Endodermal cell (in vitro differentiated cells): ENCODE data around the gene SLC26A2. TPM values are rescaled to one million over a fixed set of nuclear protein-coding genes. Genes with fewer than 3 reads are reported as not detected.

Source experiments
- DNase-seq: peaks from one replicate; pipeline ENCODE4 v3.0.0-alpha.2; 2017
- H3K27ac ChIP-seq: 2 replicates; pipeline ENCODE4 v1.5.1; 2013; ENCODE audit warnings: mild to moderate bottlenecking, low read depth, low read length, moderate library complexity
- H3K27me3 ChIP-seq: 2 replicates; pipeline ENCODE4 v1.6.1; 2013; ENCODE audit warnings: mild to moderate bottlenecking, low read length, moderate library complexity; ENCODE audit not compliant: insufficient read depth, control insufficient read depth, poor library complexity, severe bottlenecking
- H3K36me3 ChIP-seq: 2 replicates; pipeline ENCODE4 v1.7.0; 2013; ENCODE audit warnings: mild to moderate bottlenecking, low read length, moderate library complexity; ENCODE audit not compliant: control insufficient read depth, insufficient read depth
- H3K4me1 ChIP-seq: one replicate; pipeline ENCODE4 v1.7.0; 2013; ENCODE audit warnings: low read length; ENCODE audit not compliant: control insufficient read depth, insufficient read depth
- H3K4me3 ChIP-seq: 2 replicates; pipeline ENCODE4 v1.5.1; 2013; ENCODE audit warnings: mild to moderate bottlenecking, low read length, moderate library complexity
- H3K9ac ChIP-seq: 2 replicates; pipeline ENCODE4 v1.6.1; 2013; ENCODE audit warnings: mild to moderate bottlenecking, low read length, moderate library complexity; ENCODE audit not compliant: poor library complexity, severe bottlenecking; ENCODE audit errors: extremely low read depth
- H3K9me3 ChIP-seq: 2 replicates; pipeline ENCODE4 v1.6.1; 2013; ENCODE audit warnings: mild to moderate bottlenecking, low read length, moderate library complexity; ENCODE audit not compliant: control insufficient read depth
- H3K27ac Mint-ChIP-seq: 2 replicates; pipeline ENCODE4 v1.8.0; 2020; ENCODE audit warnings: mixed read lengths
- H3K27me3 Mint-ChIP-seq: 2 replicates; pipeline ENCODE4 v1.8.0; 2021; ENCODE audit warnings: mild to moderate bottlenecking, mixed read lengths; ENCODE audit not compliant: insufficient read depth
- H3K36me3 Mint-ChIP-seq: 2 replicates; pipeline ENCODE4 v1.8.0; 2020; ENCODE audit warnings: low read depth, mixed read lengths
- H3K4me1 Mint-ChIP-seq: 2 replicates; pipeline ENCODE4 v1.8.0; 2020; ENCODE audit warnings: mixed read lengths
- H3K4me3 Mint-ChIP-seq: 2 replicates; pipeline ENCODE4 v1.8.0; 2020; ENCODE audit warnings: mild to moderate bottlenecking, moderate library complexity, mixed read lengths
- H3K9me3 Mint-ChIP-seq: 2 replicates; pipeline ENCODE4 v1.8.0; 2020; ENCODE audit warnings: mild to moderate bottlenecking, mixed read lengths
- CTCF ChIP-seq: fragments of 200-600 bp; sonication (generic); conservative IDR thresholded peaks from 2 replicates; pipeline ENCODE4 v1.5.0; 2021; ENCODE audit warnings: antibody characterized with exemption, mild to moderate bottlenecking
- WGBS, 2 experiments: methylation state at CpG; one replicate each; pipeline versions ENCODE4 v1.1.5 to v1.1.7; 2013; ENCODE audit warnings: missing lambda C conversion rate in 2 of 2, mixed read lengths in 1 of 2; ENCODE audit not compliant: insufficient coverage in 1 of 2, insufficient read length in 1 of 2; 5-methylcytosine and 5-hydroxymethylcytosine counted together
- total RNA-seq, 2 donors: library from RNA; stranded (reverse); fragmentation: NEBNext Ultra II Directional in 1 of 2; extraction: Animal tissue kit (Norgen Biotek cat#: 25700) in 1 of 2; gene quantifications; 2 replicates in 1 of 2; 3 replicates in 1 of 2; pipeline ENCODE4 v1.2.1, GENCODE V29; 2021

SLC26A2 gene
- total RNA-seq, 2 donors from 2014 or later = 22.3 to 23.9 TPM

DNA sequence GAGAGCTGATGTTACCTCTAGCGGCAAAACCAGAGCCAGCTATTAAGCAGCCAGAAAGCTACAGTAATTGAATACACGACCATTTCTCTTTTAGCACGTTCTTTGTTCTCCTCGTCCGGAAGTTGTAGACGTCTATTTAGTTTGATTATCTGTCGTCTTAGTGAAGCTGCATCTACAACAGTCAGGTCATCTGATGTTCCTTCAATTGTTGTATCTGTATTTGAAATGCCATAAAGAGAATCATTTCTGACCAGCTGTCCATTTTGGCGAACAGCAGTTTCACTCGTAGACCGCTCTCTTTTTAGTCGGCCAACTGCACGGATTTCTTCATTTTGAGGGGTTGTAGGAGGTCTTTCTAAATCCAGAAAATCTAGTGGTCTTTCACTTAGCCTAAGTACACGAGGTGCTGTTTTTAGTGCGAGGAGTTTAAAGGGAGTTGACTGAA lies 28.5 kb upstream of the SLC26A2 start:
- WGBS, 2 experiments = 92 to 94% methylated on average over 12 to 14 of the region's 14 CpGs
- H3K27me3 Mint-ChIP-seq = peaks cover 6% of the 10 kb centered on the region

GRCh38 chr5:149932445-149933350 lies 27.9 kb upstream of the SLC26A2 start:
- H3K27me3 Mint-ChIP-seq = peaks cover 6% of the 10 kb centered on the region
- WGBS, 2 experiments = 84 to 92% methylated on average over 22 to 25 of the region's 25 CpGs

More for the DNA sequence above, 28.5 kb upstream of the SLC26A2 start:
- no peaks in the 10 kb centered on the region for H3K9me3 ChIP-seq
- H3K4me3 Mint-ChIP-seq = no peak overlapping the region
- no peaks in the 10 kb centered on the region for H3K4me1 Mint-ChIP-seq
- no peak for DNase-seq
- no peaks in the 10 kb centered on the region for H3K36me3 ChIP-seq
- TF ChIP-seq CTCF = no peak
- no peaks in the 10 kb centered on the region for H3K27me3 ChIP-seq
- H3K27ac Mint-ChIP-seq = no peak overlapping the region
- no peak overlapping the region for H3K27ac ChIP-seq
- no peaks in the 10 kb centered on the region for H3K4me1 ChIP-seq
- no peak overlapping the region for H3K9ac ChIP-seq
- H3K9me3 Mint-ChIP-seq = no peaks in the 10 kb centered on the region
- no peak overlapping the region for H3K4me3 ChIP-seq
- H3K36me3 Mint-ChIP-seq = no peaks in the 10 kb centered on the region

GRCh38 chr5:149935431-149935901 lies 25.1 kb upstream of the SLC26A2 start:
- H3K4me1 ChIP-seq = peaks cover 8% of the 10 kb centered on the region
- H3K4me3 ChIP-seq = no peak overlapping the region
- no peaks in the 10 kb centered on the region for H3K36me3 ChIP-seq
- no peak overlapping the region for H3K9ac ChIP-seq
- DNase-seq = no peak
- H3K4me3 Mint-ChIP-seq = no peak overlapping the region
- no peak overlapping the region for H3K27ac Mint-ChIP-seq
- no peaks in the 10 kb centered on the region for H3K36me3 Mint-ChIP-seq
- WGBS, 2 experiments = 90 to 92% methylated on average over 5 to 8 of the region's 8 CpGs
- H3K27me3 Mint-ChIP-seq = peaks cover 6% of the 10 kb centered on the region
- TF ChIP-seq CTCF = no peak
- no peaks in the 10 kb centered on the region for H3K9me3 ChIP-seq
- peaks cover 17% of the 10 kb centered on the region for H3K4me1 Mint-ChIP-seq
- H3K27ac ChIP-seq = no peak overlapping the region
- no peaks in the 10 kb centered on the region for H3K9me3 Mint-ChIP-seq
- no peaks in the 10 kb centered on the region for H3K27me3 ChIP-seq

More at GRCh38 chr5:149932445-149933350, 27.9 kb upstream of the SLC26A2 start:
- Histone ChIP-seq H3K9me3 (no peaks in the 10 kb centered on the region), H3K27me3 (no peaks in the 10 kb centered on the region), H3K36me3 (no peaks in the 10 kb centered on the region), H3K9ac (no peak overlapping the region), H3K4me3 (no peak overlapping the region), H3K27ac (no peak overlapping the region), H3K4me1 (no peaks in the 10 kb centered on the region)
- Mint-ChIP-seq H3K4me3 (no peak overlapping the region), H3K36me3 (no peaks in the 10 kb centered on the region), H3K9me3 (no peaks in the 10 kb centered on the region), H3K27ac (no peak overlapping the region), H3K4me1 (no peaks in the 10 kb centered on the region)
- DNase-seq = peak; percentile 84
- TF ChIP-seq CTCF = peak; percentile 80
